ENCODE measurements around the gene KEAP1.

DNA sequence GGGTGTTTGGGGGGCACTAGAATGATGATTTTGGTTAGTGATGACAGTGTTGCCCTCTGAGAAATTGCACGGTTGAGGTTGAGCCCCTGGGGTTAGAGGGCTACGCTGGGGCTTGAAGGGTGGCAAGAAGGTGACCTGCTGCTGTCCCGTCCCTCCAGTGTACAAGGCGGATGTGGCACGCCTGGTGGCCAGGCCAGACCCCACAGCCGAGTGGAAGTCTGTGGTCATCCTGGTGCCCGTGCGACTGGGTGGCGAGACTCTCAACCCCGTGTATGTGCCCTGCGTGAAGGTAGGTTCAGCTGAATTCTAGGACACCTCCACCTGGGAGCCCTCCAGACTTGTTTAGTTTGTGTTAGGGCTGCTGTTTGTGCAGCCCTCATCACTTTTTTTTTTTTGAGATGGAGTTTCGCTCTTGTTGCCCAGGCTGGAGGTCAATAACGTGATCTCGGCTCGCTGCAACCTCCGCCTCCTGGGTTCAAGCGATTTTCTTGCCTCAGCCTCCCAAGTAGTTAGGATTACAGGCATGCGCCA lies 45.7 kb upstream of the KEAP1 start:
- TF ChIP-seq POLR2A (IDR thresholded peaks at IDR 0.05; ENCODE audit: low read length) (no peak), GATA1 (IDR thresholded peaks at IDR 0.05; ENCODE audit: low read depth, low read length) (no peak)
